ENCODE measurements around the gene PRPF39. TPM values are rescaled to one million over a fixed set of nuclear protein-coding genes. Genes with fewer than 3 reads are reported as not detected.

Gene PRPF39
- total RNA-seq, 1 donor from 2014 or later: 46.7 TPM

DNA sequence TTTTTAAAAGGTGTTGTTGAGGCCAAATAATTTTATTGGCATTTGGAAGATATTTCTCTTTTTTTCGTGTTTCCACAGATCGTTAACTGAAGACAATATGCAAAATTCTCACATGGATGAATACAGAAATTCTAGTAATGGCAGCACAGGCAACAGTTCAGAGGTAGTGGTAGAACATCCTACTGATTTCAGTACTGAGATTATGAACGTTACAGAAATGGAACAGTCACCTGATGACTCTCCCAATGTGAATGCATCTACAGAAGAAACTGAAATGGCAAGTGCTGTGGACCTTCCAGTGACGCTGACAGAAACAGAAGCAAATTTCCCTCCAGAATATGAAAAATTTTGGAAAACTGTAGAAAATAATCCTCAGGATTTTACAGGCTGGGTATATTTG lies 11.2 kb downstream of the PRPF39 start:
- H3K4me1 Mint-ChIP-seq (ENCODE audit: low read depth, unreplicated experiment): no peaks in the 10 kb centered on the region
- no peaks in the 10 kb centered on the region for H3K36me3 Mint-ChIP-seq (ENCODE audit: unreplicated experiment)
- no peak overlapping the region for H3K27ac Mint-ChIP-seq (ENCODE audit: unreplicated experiment)
- TF ChIP-seq, protein P1, sequence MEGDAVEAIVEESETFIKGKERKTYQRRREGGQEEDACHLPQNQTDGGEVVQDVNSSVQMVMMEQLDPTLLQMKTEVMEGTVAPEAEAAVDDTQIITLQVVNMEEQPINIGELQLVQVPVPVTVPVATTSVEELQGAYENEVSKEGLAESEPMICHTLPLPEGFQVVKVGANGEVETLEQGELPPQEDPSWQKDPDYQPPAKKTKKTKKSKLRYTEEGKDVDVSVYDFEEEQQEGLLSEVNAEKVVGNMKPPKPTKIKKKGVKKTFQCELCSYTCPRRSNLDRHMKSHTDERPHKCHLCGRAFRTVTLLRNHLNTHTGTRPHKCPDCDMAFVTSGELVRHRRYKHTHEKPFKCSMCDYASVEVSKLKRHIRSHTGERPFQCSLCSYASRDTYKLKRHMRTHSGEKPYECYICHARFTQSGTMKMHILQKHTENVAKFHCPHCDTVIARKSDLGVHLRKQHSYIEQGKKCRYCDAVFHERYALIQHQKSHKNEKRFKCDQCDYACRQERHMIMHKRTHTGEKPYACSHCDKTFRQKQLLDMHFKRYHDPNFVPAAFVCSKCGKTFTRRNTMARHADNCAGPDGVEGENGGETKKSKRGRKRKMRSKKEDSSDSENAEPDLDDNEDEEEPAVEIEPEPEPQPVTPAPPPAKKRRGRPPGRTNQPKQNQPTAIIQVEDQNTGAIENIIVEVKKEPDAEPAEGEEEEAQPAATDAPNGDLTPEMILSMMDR (IDR thresholded peaks at IDR 0.05; ENCODE audit: partially characterized antibody, unreplicated experiment): no peak
- no peaks in the 10 kb centered on the region for H3K27me3 Mint-ChIP-seq (ENCODE audit: unreplicated experiment)
- H3K9me3 Mint-ChIP-seq (ENCODE audit: unreplicated experiment): peaks cover 2% of the 10 kb centered on the region
- no peak overlapping the region for H3K4me3 Mint-ChIP-seq (ENCODE audit: unreplicated experiment)
- no peak for DNase-seq

GRCh38 chr14:45096218-45096617 lies 12.3 kb downstream of the PRPF39 start:
- TF ChIP-seq, protein P1 (IDR thresholded peaks at IDR 0.05; ENCODE audit: partially characterized antibody, unreplicated experiment): no peak
- no peak overlapping the region for H3K4me3 Mint-ChIP-seq (ENCODE audit: unreplicated experiment)
- peaks cover 2% of the 10 kb centered on the region for H3K27me3 Mint-ChIP-seq (ENCODE audit: unreplicated experiment)
- peaks cover 2% of the 10 kb centered on the region for H3K9me3 Mint-ChIP-seq (ENCODE audit: unreplicated experiment)
- H3K27ac Mint-ChIP-seq (ENCODE audit: unreplicated experiment): no peak overlapping the region
- H3K36me3 Mint-ChIP-seq (ENCODE audit: unreplicated experiment): no peaks in the 10 kb centered on the region
- H3K4me1 Mint-ChIP-seq (ENCODE audit: low read depth, unreplicated experiment): no peaks in the 10 kb centered on the region
- no peak for DNase-seq

GRCh38 chr14:45103806-45104205 lies 19.9 kb downstream of the PRPF39 start:
- H3K27me3 Mint-ChIP-seq (ENCODE audit: unreplicated experiment): peaks cover 2% of the 10 kb centered on the region
- no peaks in the 10 kb centered on the region for H3K36me3 Mint-ChIP-seq (ENCODE audit: unreplicated experiment)
- no peak overlapping the region for H3K4me3 Mint-ChIP-seq (ENCODE audit: unreplicated experiment)
- TF ChIP-seq, protein P1 (IDR thresholded peaks at IDR 0.05; ENCODE audit: partially characterized antibody, unreplicated experiment): no peak
- no peaks in the 10 kb centered on the region for H3K9me3 Mint-ChIP-seq (ENCODE audit: unreplicated experiment)
- H3K27ac Mint-ChIP-seq (ENCODE audit: unreplicated experiment): no peak overlapping the region
- DNase-seq: no peak
- no peaks in the 10 kb centered on the region for H3K4me1 Mint-ChIP-seq (ENCODE audit: low read depth, unreplicated experiment)

DNA sequence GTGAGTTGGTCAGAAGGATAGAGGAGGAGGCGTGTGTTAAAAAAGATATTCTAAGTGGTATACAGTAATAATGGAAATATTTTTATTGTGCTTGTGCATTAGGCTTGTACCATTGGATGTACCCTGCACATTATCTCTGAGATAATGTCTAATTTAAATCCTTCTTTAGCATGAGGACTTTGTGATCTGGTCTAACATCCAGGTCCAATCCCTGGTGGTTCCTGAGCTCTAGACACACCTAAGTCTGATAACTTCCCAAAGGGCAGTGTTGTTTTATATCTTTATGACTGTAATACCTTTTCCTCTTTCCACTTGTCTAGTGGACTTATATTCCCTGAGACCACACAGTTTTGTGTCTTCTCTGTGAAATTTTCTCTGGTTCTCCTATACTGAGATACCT lies 20.6 kb downstream of the PRPF39 start:
- TF ChIP-seq, protein P1 (IDR thresholded peaks at IDR 0.05; ENCODE audit: partially characterized antibody, unreplicated experiment): no peak
- H3K4me1 Mint-ChIP-seq (ENCODE audit: low read depth, unreplicated experiment): no peaks in the 10 kb centered on the region
- H3K36me3 Mint-ChIP-seq (ENCODE audit: unreplicated experiment): no peaks in the 10 kb centered on the region
- no peak for DNase-seq
- no peaks in the 10 kb centered on the region for H3K9me3 Mint-ChIP-seq (ENCODE audit: unreplicated experiment)
- H3K27ac Mint-ChIP-seq (ENCODE audit: unreplicated experiment): no peak overlapping the region
- H3K4me3 Mint-ChIP-seq (ENCODE audit: unreplicated experiment): no peak overlapping the region
- H3K27me3 Mint-ChIP-seq (ENCODE audit: unreplicated experiment): peaks cover 2% of the 10 kb centered on the region

DNA sequence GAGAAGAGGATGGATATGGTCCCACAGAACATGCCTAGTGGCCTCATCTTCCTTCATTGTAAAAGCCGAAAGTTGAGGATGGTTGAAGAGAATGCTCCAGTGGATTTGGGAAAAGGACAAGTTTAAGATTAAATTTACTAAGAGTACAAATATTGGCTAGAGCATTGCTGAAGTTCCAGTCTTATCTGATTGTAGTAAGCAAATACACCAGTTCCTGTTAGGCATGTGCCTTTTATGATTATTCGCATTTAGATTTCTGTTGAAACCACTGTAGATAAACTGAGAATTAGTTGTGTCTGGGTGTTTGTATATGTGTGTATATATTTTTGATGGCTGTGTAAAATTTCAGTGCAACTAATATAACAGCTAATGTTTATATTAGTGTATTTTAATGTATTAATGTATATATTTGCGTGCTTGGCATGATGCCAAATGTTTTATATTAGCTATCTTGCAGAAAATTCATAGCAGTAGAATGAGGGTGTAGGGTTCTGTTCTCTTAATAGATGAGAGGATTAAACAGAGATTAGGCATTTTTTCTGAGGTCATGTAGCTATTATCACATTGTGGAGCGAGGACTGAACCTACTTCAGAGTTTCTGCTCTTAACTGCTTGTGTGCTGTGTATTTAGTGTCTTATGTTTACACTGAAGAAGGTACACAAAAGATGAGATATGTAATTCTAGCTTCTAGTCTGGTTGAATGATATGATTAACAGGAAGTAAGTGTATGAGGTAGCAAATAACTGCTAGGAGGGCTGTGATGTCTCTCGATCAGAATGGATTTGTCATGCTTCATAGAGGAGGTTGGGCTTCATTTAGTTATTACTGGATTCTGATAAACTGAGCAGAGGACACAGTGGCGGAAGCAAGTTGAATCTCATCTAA lies 29.2 kb downstream of the PRPF39 start:
- Mint-ChIP-seq H3K4me1 (ENCODE audit: low read depth, unreplicated experiment) (no peaks in the 10 kb centered on the region), H3K36me3 (ENCODE audit: unreplicated experiment) (no peaks in the 10 kb centered on the region), H3K27me3 (ENCODE audit: unreplicated experiment) (no peaks in the 10 kb centered on the region), H3K9me3 (ENCODE audit: unreplicated experiment) (no peaks in the 10 kb centered on the region), H3K27ac (ENCODE audit: unreplicated experiment) (peak overlapping the region; percentile 2), H3K4me3 (ENCODE audit: unreplicated experiment) (no peak overlapping the region)
- TF ChIP-seq, protein P1 (IDR thresholded peaks at IDR 0.05; ENCODE audit: partially characterized antibody, unreplicated experiment): no peak
- no peak for DNase-seq

All from glutamatergic neuron (in vitro differentiated cells).